ENCODE measurements around the gene BCAS4. TPM values are rescaled to one million over a fixed set of nuclear protein-coding genes. Genes with fewer than 3 reads are reported as not detected.

BCAS4 gene
- total and polyA plus RNA-seq, 3 experiments from 2014 or later = 23.3 to 29.3 (median 25.0) TPM

- H3K27ac Mint-ChIP-seq = peak overlapping the region in 7 of 8 donors; percentile 17 to 83 (median 38)
- H3K27me3 Mint-ChIP-seq = no peaks in the 10 kb centered on the region
- H3K36me3 Mint-ChIP-seq = peaks cover 0 to 50% (median 6%) of the 10 kb centered on the region in 3 donors
- CTCF ChIA-PET = interaction anchor here (1.2 to 15.9 kb wide), 3 partner anchors 8 to 126 kb away, joined by 5 to 278 read pairs (median 7); partner anchors contain the start of genes ADNP and BCAS4
- no peaks in the 10 kb centered on the region for H3K9me3 ChIP-seq (ENCODE audit: low read length)
- peaks cover 4% of the 10 kb centered on the region for H3K36me3 ChIP-seq (ENCODE audit: insufficient read depth, low read length)
- no peak overlapping the region for H3K4me3 ChIP-seq (ENCODE audit: low read length)
- H3K9me3 Mint-ChIP-seq = no peaks in the 10 kb centered on the region
- POLR2A ChIA-PET = interaction anchor here (1.6 kb wide), 1 partner anchor 10 kb away, joined by 7 read pairs; the partner anchor contains the start of gene ADNP
- DNase-seq = peak in 2 of 5 donors; percentile 4 to 26
- H3K27me3 ChIP-seq (ENCODE audit: insufficient read depth, low read length, poor library complexity, severe bottlenecking) = no peaks in the 10 kb centered on the region
- H3K4me1 ChIP-seq (ENCODE audit: insufficient read depth, low read length) = peaks cover 69% of the 10 kb centered on the region
- no peak overlapping the region for H3K4me3 Mint-ChIP-seq
- H3K4me1 Mint-ChIP-seq = peaks cover 82 to 93% (median 89%) of the 10 kb centered on the region in 3 donors
- H3K27ac ChIP-seq (ENCODE audit: low read depth, low read length) = no peak overlapping the region
These were observed 126.1 kb downstream of the BCAS4 start for GRCh38 chr20:50920997-50921396.

DNA sequence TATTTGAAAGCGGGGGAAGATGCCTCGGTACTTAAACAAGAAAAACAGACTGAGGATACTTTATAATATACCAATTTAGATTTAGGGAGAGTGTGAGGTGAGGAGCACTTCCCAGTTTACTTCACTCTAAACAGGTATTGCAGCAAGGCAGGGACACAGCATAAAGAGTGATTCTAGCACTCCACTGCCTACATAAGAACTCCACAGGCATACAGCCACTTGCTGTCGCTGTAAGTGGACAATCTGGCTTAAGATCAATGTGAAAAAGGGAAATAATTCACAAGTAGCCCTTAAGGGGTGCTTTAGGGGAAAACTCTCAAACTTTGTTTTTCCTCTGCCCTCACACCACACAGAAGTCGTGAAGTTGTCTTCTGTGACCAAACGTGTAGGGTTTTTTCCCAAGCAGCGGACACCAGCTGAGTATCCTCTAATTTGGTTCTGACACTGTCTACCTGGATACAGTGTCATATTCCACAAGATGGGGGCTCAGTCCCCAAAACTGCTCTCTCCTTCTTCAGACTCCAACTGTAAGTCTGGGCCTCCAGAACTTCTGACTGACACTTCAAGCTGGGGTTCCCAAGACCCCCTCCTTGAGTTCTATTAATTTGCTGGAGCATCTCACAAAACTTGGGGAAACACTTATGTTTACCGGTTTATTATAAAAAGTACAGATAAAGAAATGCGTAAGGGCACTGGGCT, 127.1 kb downstream of the BCAS4 start:
- Mint-ChIP-seq H3K4me3 (peak overlapping the region in 2 of 7 donors; percentile 2 to 8), H3K27ac (peak overlapping the region in 7 of 8 donors; percentile 32 to 83 (median 76)), H3K4me1 (peaks cover 79 to 93% (median 89%) of the 10 kb centered on the region in 3 donors), H3K36me3 (peaks cover 0 to 54% (median 6%) of the 10 kb centered on the region in 3 donors), H3K9me3 (no peaks in the 10 kb centered on the region), H3K27me3 (no peaks in the 10 kb centered on the region)
- Histone ChIP-seq H3K27ac (ENCODE audit: low read depth, low read length) (no peak overlapping the region), H3K27me3 (ENCODE audit: insufficient read depth, low read length, poor library complexity, severe bottlenecking) (no peaks in the 10 kb centered on the region), H3K4me3 (ENCODE audit: low read length) (no peak overlapping the region), H3K4me1 (ENCODE audit: insufficient read depth, low read length) (peaks cover 62% of the 10 kb centered on the region), H3K9me3 (ENCODE audit: low read length) (no peaks in the 10 kb centered on the region), H3K36me3 (ENCODE audit: insufficient read depth, low read length) (peaks cover 4% of the 10 kb centered on the region)
- no peak for DNase-seq
- CTCF ChIA-PET = interaction anchor here (1.1 to 15.9 kb wide), 4 partner anchors 9 to 127 kb away, joined by 3 to 278 read pairs (median 6); partner anchors contain the start of genes ADNP and BCAS4
- POLR2A ChIA-PET = interaction anchor here (0.7 to 1.6 kb wide), 2 partner anchors 9 to 41 kb away, joined by 4 to 7 read pairs; partner anchors contain the start of gene ADNP

DNA sequence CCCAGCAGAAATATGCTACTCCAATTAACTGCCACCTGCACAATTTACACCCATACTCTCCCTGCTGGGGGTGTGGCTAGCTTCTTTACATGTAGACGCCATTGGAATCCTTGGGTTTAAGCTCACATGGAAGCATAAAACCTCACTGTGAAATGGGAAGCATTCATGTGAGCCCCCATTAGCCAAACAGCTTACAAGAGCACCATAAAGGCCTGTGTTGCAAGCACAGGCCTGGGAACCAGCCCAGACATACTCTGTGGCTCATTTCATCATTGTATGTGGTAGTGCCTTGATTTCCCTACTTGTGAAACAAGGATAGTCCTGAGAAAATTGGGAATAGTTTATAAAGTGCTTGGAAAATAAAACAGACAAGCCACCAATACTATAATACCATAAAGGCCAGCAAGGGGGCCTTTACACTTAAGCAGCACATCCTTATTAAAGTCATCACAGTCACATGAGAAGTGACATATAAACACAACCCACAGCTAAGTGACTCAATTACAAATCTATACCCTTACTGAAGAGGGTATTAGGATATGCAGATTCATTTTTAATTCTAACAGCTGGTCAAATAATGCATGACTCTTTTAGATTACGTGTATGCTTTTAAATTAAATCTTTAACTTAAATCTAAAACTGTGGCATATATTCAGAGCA, 129.5 kb downstream of the BCAS4 start:
- H3K4me1 ChIP-seq (ENCODE audit: insufficient read depth, low read length) = peaks cover 67% of the 10 kb centered on the region
- ChIA-PET CTCF (interaction anchor here (1.1 to 15.9 kb wide), 2 partner anchors 9 to 130 kb away, joined by 3 to 278 read pairs; partner anchors contain the start of gene BCAS4), POLR2A (no interaction called here)
- H3K27ac Mint-ChIP-seq = peak overlapping the region in 6 of 8 donors; percentile 4 to 77 (median 50)
- H3K4me3 ChIP-seq (ENCODE audit: low read length) = no peak overlapping the region
- H3K4me1 Mint-ChIP-seq = peaks cover 80 to 93% (median 89%) of the 10 kb centered on the region in 3 donors
- DNase-seq = no peak
- H3K9me3 Mint-ChIP-seq = no peaks in the 10 kb centered on the region
- peaks cover 0 to 66% (median 8%) of the 10 kb centered on the region in 3 donors for H3K36me3 Mint-ChIP-seq
- no peaks in the 10 kb centered on the region for H3K27me3 ChIP-seq (ENCODE audit: insufficient read depth, low read length, poor library complexity, severe bottlenecking)
- peaks cover 9% of the 10 kb centered on the region for H3K36me3 ChIP-seq (ENCODE audit: insufficient read depth, low read length)
- H3K27ac ChIP-seq (ENCODE audit: low read depth, low read length) = no peak overlapping the region
- H3K9me3 ChIP-seq (ENCODE audit: low read length) = no peaks in the 10 kb centered on the region
- no peak overlapping the region for H3K4me3 Mint-ChIP-seq
- H3K27me3 Mint-ChIP-seq = no peaks in the 10 kb centered on the region

DNA sequence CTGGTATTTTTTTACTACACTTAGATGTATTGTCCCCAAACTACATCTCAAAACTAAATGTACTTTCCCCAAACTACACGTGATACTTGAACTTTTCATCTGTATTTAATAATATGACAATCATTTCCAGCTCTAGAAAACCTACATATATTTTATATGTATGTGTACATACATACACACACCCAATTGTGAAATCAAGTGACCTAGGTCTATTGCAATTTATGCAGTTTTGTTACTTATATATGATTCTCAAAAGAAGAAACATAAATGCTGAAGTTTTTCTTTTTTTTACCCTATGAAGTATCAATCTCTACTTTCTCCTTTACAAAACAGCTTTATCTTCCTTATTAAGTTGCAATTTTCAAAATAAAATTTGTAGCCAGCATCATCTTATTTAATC, 131.7 kb downstream of the BCAS4 start:
- Mint-ChIP-seq H3K27me3 (no peaks in the 10 kb centered on the region), H3K4me1 (peaks cover 69 to 81% (median 78%) of the 10 kb centered on the region in 3 donors), H3K27ac (peak overlapping the region in 5 of 8 donors; percentile 5 to 77 (median 39)), H3K4me3 (peak overlapping the region in 2 of 7 donors; percentile 11 to 34), H3K36me3 (peaks cover 0 to 69% (median 6%) of the 10 kb centered on the region in 3 donors), H3K9me3 (no peaks in the 10 kb centered on the region)
- H3K4me1 ChIP-seq (ENCODE audit: insufficient read depth, low read length) = peaks cover 71% of the 10 kb centered on the region
- POLR2A ChIA-PET = interaction anchor here (1.7 kb wide), 1 partner anchor 31 kb away, joined by 9 read pairs; the partner anchor contains the start of gene DPM1
- H3K27me3 ChIP-seq (ENCODE audit: insufficient read depth, low read length, poor library complexity, severe bottlenecking) = no peaks in the 10 kb centered on the region
- H3K36me3 ChIP-seq (ENCODE audit: insufficient read depth, low read length) = peaks cover 9% of the 10 kb centered on the region
- H3K9me3 ChIP-seq (ENCODE audit: low read length) = no peaks in the 10 kb centered on the region
- no peak for DNase-seq
- no peak overlapping the region for H3K4me3 ChIP-seq (ENCODE audit: low read length)
- CTCF ChIA-PET = interaction anchor here (3.9 to 15.9 kb wide), 2 partner anchors 11 to 132 kb away, joined by 32 to 278 read pairs; partner anchors contain the start of gene BCAS4
- no peak overlapping the region for H3K27ac ChIP-seq (ENCODE audit: low read depth, low read length)

Other genes with a start within 250 kb of the BCAS4 start
- gene RIPOR3, start 103.5 kb upstream of the BCAS4 start, total RNA-seq = not detected
- gene RIPOR3, start 103.5 kb upstream of the BCAS4 start, polyA plus RNA-seq = 1.8 TPM
- gene PARD6B, start 63.5 kb upstream of the BCAS4 start, total RNA-seq = 1 to 10 TPM; 5.5 to 5.6 TPM
- gene PARD6B, start 63.5 kb upstream of the BCAS4 start, polyA plus RNA-seq = 0.72 TPM
- gene ADNP, start 136.4 kb downstream of the BCAS4 start, total RNA-seq = 10 to 100 TPM; 78.1 to 78.6 TPM
- 11.9 TPM for gene ADNP, start 136.4 kb downstream of the BCAS4 start, polyA plus RNA-seq
- 10 to 100 TPM; 75.1 to 77.9 TPM for gene DPM1, start 163.5 kb downstream of the BCAS4 start, total RNA-seq
- gene DPM1, start 163.5 kb downstream of the BCAS4 start, polyA plus RNA-seq = 65.6 TPM
- 1 to 10 TPM; 7.9 to 8.1 TPM for gene MOCS3, start 163.8 kb downstream of the BCAS4 start, total RNA-seq
- gene MOCS3, start 163.8 kb downstream of the BCAS4 start, polyA plus RNA-seq = 3.4 TPM
- gene KCNG1, start 228.0 kb downstream of the BCAS4 start, total RNA-seq = 1 to 10 TPM; 3.4 to 4.5 TPM
- gene KCNG1, start 228.0 kb downstream of the BCAS4 start, polyA plus RNA-seq = not detected

Data from CD8-positive, alpha-beta memory T cell (primary cell).